Transverse colon (tissue), 4 donors: ENCODE data around the gene CHMP3.

Source experiments
- CTCF ChIP-seq, 5 experiments: fragments of 200-600 bp in 3 of 5; fragments of 450-650 bp in 2 of 5; sonication (generic) in 3 of 5; IDR thresholded peaks; 1 replicate in 2 of 5; 2 replicates in 3 of 5; pipeline ENCODE4 v1.5.1; 2016 to 2017; ENCODE audit warnings: antibody characterized with exemption in 5 of 5, inconsistent platforms in 3 of 5, mild to moderate bottlenecking in 2 of 5, moderate library complexity in 1 of 5
- POLR2A ChIP-seq: fragments of 450-650 bp; IDR thresholded peaks from one replicate; pipeline ENCODE4 v1.6.1; 2016; ENCODE audit warnings: antibody characterized with exemption, mild to moderate bottlenecking, moderate library complexity
- POLR2AphosphoS5 ChIP-seq, 3 donors: sonication (generic); formaldehyde crosslinking; IDR thresholded peaks; one replicate each; pipeline ENCODE4 v1.6.1; 2016; ENCODE audit warnings: antibody characterized with exemption in 3 of 3

DNA sequence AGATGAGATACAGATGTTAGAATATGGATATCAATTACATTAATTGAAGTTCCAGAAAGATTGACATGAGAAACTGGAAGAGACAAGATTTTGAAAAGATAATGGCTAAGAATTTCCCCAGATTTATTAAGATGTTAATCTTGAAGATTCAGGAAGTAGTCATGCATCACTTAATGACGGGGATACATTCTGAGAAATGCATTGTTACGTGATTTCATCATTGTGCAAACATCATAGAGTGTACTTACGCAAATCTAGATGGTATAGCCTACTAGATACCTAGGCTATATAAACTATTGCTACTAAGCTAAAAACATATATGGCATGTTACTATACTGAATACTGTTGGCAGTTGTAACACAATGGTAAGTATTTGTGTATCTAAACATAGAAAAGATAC is 6.8 kb upstream of the CHMP3 start:
- TF ChIP-seq POLR2A (no peak), CTCF (IDR thresholded peaks at IDR 0.05) (no peak), POLR2AphosphoS5 (IDR thresholded peaks at IDR 0.05) (no peak)
